Measurements from ENCODE around the gene RNF208. TPM values are rescaled to one million over a fixed set of nuclear protein-coding genes. Genes with fewer than 3 reads are reported as not detected.

Gene RNF208
- total and polyA plus RNA-seq, 9 of the 15 experiments (the other 6 are each of a cell fraction or from before 2014, with no cell fraction given) = 0.15 to 6.9 (median 0.50) TPM; not detected in 2

- Histone ChIP-seq H2AFZ (ENCODE audit: low read depth, low read length) (peak overlapping the region; percentile 91; the same call in 1 of the 2 replicates), H3K9me3 (replicated peaks; ENCODE audit: control insufficient read depth, insufficient read depth, low read depth, low read length) (no peaks in the 10 kb centered on the region), H3K9ac (ENCODE audit: insufficient read depth in 1 of 2, low read depth in 2 of 2, low read length in 2 of 2) (peak overlapping the region; percentile 93 to 96), H3K4me2 (ENCODE audit: insufficient read depth, low read length) (peak overlapping the region; percentile 98), H3K79me2 (ENCODE audit: control insufficient read depth, insufficient read depth, low read length) (peaks cover 43% of the 10 kb centered on the region), H3K4me3 (peak overlapping the region; percentile 98), H3K27ac (ENCODE audit: extremely low read depth, low read depth, low read length) (peak overlapping the region; percentile 94), H3K36me3 (ENCODE audit: control insufficient read depth, insufficient read depth, low read length) (peaks cover 57% of the 10 kb centered on the region; the same call in 2 of the 3 replicates), H3K9me1 (ENCODE audit: control insufficient read depth, insufficient read depth, low read length) (no peaks in the 10 kb centered on the region), H4K20me1 (replicated peaks; ENCODE audit: control insufficient read depth, insufficient read depth, low read length) (peaks cover 8% of the 10 kb centered on the region), H3K4me1 (replicated peaks in 1 of 2; ENCODE audit: control insufficient read depth in 2 of 2, insufficient read depth in 2 of 2, low read length in 2 of 2) (peaks cover 20 to 97% of the 10 kb centered on the region in 2 experiments), H3K27me3 (ENCODE audit: control insufficient read depth in 2 of 2, insufficient read depth in 2 of 2, low read length in 2 of 2) (no peaks in the 10 kb centered on the region)
- no TSS peak for BruUV-seq (replicated peaks)
- WGBS (ENCODE audit: insufficient coverage, low coverage, missing lambda C conversion rate) = 30% methylated on average over 23 of the region's 23 CpGs
- in situ Hi-C loops (cut with MboI) = loop anchor here (5.0 kb wide), 1 partner anchor 38 kb away; the partner anchor contains the start of genes CYSRT1 and RNF224
- DNase-seq (ENCODE audit: extremely low read depth in 1 of 4, low spot score in 3 of 4) (no peak), FAIRE-seq (peak; percentile 29), ATAC-seq (peak; percentile 1; the same call in 2 of the 3 replicates)
- ChIA-PET POLR2A (interaction anchor here (0.6 to 6.7 kb wide), 19 partner anchors 9 to 404 kb away, joined by 3 to 56 read pairs (median 4); partner anchors contain the start of genes NDOR1, NRARP, RNF224 and TMEM203), CTCF (ENCODE audit: low intra/inter-chr PET ratio) (interaction anchor here (0.6 to 2.5 kb wide), 4 partner anchors 38 to 62 kb away, joined by 3 to 19 read pairs (median 8); partner anchors contain the start of gene RNF224)
- intact Hi-C loops (cut with micrococcal nuclease) = no loop called here
- TF ChIP-seq PYGO2 (tag; IDR thresholded peaks at IDR 0.05) (no peak), ERF (CRISPR knock-in tag; IDR thresholded peaks at IDR 0.05) (no peak), MTA3 (IDR thresholded peaks at IDR 0.05; ENCODE audit: borderline replicate concordance) (no peak), DIDO1 (tag; IDR thresholded peaks at IDR 0.05; ENCODE audit: low read depth) (no peak), MCM2 (IDR thresholded peaks at IDR 0.05; ENCODE audit: low read depth) (no peak), ZKSCAN3 (CRISPR knock-in tag; IDR thresholded peaks at IDR 0.05) (no peak), ZNF639 (CRISPR knock-in tag; conservative IDR thresholded peaks at IDR 0.05 in 1 of 2, IDR thresholded peaks at IDR 0.05 in 1 of 2) (no peak), ZNF644 (tag; IDR thresholded peaks at IDR 0.05; ENCODE audit: low read depth) (no peak), PHF8 (IDR thresholded peaks at IDR 0.05; ENCODE audit: borderline replicate concordance, low read length) (no peak), CHD2 (IDR thresholded peaks at IDR 0.05; ENCODE audit: low read depth, low read length) (no peak), BRD9 (IDR thresholded peaks at IDR 0.05; ENCODE audit: low read depth, partially characterized antibody) (no peak), GTF2E2 (tag; IDR thresholded peaks at IDR 0.05) (no peak), STAT5A (IDR thresholded peaks at IDR 0.05; ENCODE audit: borderline replicate concordance, low read length) (no peak), RBFOX2 (IDR thresholded peaks at IDR 0.05; ENCODE audit: low read depth, low read length) (0 out of 2 replicates have a peak, but pooled peaks have one; percentile 13), ARID3A (IDR thresholded peaks at IDR 0.05; ENCODE audit: borderline replicate concordance, low read depth, low read length) (no peak), BRF1 (IDR thresholded peaks at IDR 0.05; ENCODE audit: borderline replicate concordance, extremely low read depth, insufficient read length) (no peak)
These were observed 32.4 kb downstream of the RNF208 start for GRCh38 chr9:137189297-137190295.

Measured in K562 (cell line).